Naive thymus-derived CD4-positive, alpha-beta T cell (primary cell): ENCODE results near the gene UQCC3. TPM values are rescaled to one million over a fixed set of nuclear protein-coding genes. Genes with fewer than 3 reads are reported as not detected.
A peak's percentile ranks its signal among the peaks of the same experiment; 100 is the strongest.

Experiments used
- ATAC-seq: fragments of 150-1000 bp; cut with Tn5 transposase; 2 replicates; pipeline ENCODE4 v1.10.0; 2021; ENCODE audit warnings: mild to moderate bottlenecking, moderate library complexity
- CTCF ChIA-PET: fragments of 350-600 bp; sonication (Branson Sonifier 250); formaldehyde crosslinking; loops from one replicate; lab custom pipeline; 2021; ENCODE audit warnings: antibody characterized with exemption; lab: Charles Lee
- POLR2A ChIA-PET: fragments of 350-600 bp; sonication (Branson Sonifier 250); formaldehyde crosslinking; loops from one replicate; lab custom pipeline; 2021; ENCODE audit warnings: antibody characterized with exemption, inconsistent platforms; lab: Charles Lee
- DNase-seq, 9 donors: peaks; one replicate each; pipeline versions ENCODE4 v3.0.0 to v3.0.0-alpha.2; 2020 to 2022; ENCODE audit warnings: mixed read lengths in 1 of 9
- H3K27ac ChIP-seq: one replicate; pipeline ENCODE4 v1.7.0; 2013; ENCODE audit warnings: mild to moderate bottlenecking, low read depth, low read length, moderate library complexity
- H3K27me3 ChIP-seq, 2 donors: one replicate each; pipeline ENCODE4 v1.7.0; 2013; ENCODE audit warnings: low read length in 2 of 2, mild to moderate bottlenecking in 2 of 2, moderate library complexity in 2 of 2; ENCODE audit not compliant: control insufficient read depth in 2 of 2, insufficient read depth in 2 of 2
- H3K36me3 ChIP-seq, 3 experiments: 1 replicate in 2 of 3; 2 replicates in 1 of 3; pipeline ENCODE4 v1.7.0; 2013; ENCODE audit warnings: low read length in 3 of 3, mild to moderate bottlenecking in 3 of 3, moderate library complexity in 1 of 3; ENCODE audit not compliant: insufficient read depth in 3 of 3, control insufficient read depth in 2 of 3
- H3K4me1 ChIP-seq, 2 donors: one replicate each; pipeline ENCODE4 v1.7.0; 2013; ENCODE audit warnings: low read length in 2 of 2, mild to moderate bottlenecking in 2 of 2, moderate library complexity in 1 of 2; ENCODE audit not compliant: control insufficient read depth in 2 of 2, insufficient read depth in 2 of 2
- H3K4me3 ChIP-seq: 2 replicates; pipeline ENCODE4 v1.7.0; 2013; ENCODE audit warnings: mild to moderate bottlenecking, low read length
- H3K9me3 ChIP-seq, 3 experiments: 1 replicate in 2 of 3; 2 replicates in 1 of 3; pipeline ENCODE4 v1.7.0; 2013; ENCODE audit warnings: low read length in 3 of 3; ENCODE audit not compliant: control insufficient read depth in 2 of 3
- H3K27ac Mint-ChIP-seq, 9 donors: one replicate each; pipeline ENCODE4 v1.8.0; 2020 to 2022; ENCODE audit warnings: mixed read lengths in 9 of 9, mild to moderate bottlenecking in 8 of 9, moderate library complexity in 5 of 9, inconsistent platforms in 2 of 9
- H3K27me3 Mint-ChIP-seq, 5 donors: one replicate each; pipeline ENCODE4 v1.8.0; 2021 to 2022; ENCODE audit warnings: mixed read lengths in 5 of 5, mild to moderate bottlenecking in 1 of 5
- H3K36me3 Mint-ChIP-seq, 5 donors: one replicate each; pipeline ENCODE4 v1.8.0; 2020 to 2022; ENCODE audit warnings: mixed read lengths in 5 of 5, mild to moderate bottlenecking in 3 of 5, inconsistent platforms in 1 of 5
- H3K4me1 Mint-ChIP-seq, 7 donors: one replicate each; pipeline ENCODE4 v1.8.0; 2020 to 2022; ENCODE audit warnings: mixed read lengths in 7 of 7, mild to moderate bottlenecking in 3 of 7, inconsistent platforms in 1 of 7
- H3K4me3 Mint-ChIP-seq, 10 donors: one replicate each; pipeline ENCODE4 v1.8.0; 2020 to 2022; ENCODE audit warnings: mild to moderate bottlenecking in 10 of 10, mixed read lengths in 10 of 10, moderate library complexity in 6 of 10, inconsistent platforms in 2 of 10
- H3K9me3 Mint-ChIP-seq, 11 donors: one replicate each; pipeline ENCODE4 v1.8.0; 2020 to 2022; ENCODE audit warnings: mixed read lengths in 11 of 11, mild to moderate bottlenecking in 4 of 11, inconsistent platforms in 1 of 11, moderate library complexity in 1 of 11
- intact Hi-C, 2 donors: fragments of 100-400 bp; cut with micrococcal nuclease; formaldehyde crosslinking; loops; one replicate each; pipeline ENCODE4 v1.15.1; 2023
- polyA plus RNA-seq, 2 donors: library from polyadenylated mRNA; unstranded; fragments of 300-500 nt; fragmentation: Illumina TruSeq; gene quantifications; one replicate each; pipeline ENCODE4 v1.2.3, GENCODE V29; 2021
- total RNA-seq, 6 experiments: library from RNA in 5 of 6; stranded (reverse) in 5 of 6; gene quantifications; 1 replicate in 5 of 6; 2 replicates in 1 of 6; pipeline ENCODE4 v1.2.3 and lab custom pipeline; 2021 to 2026

Gene UQCC3
- total and polyA plus RNA-seq, 7 experiments from 2014 or later = 2.2 to 11.1 (median 7.9) TPM

- Mint-ChIP-seq H3K27me3 (no peaks in the 10 kb centered on the region), H3K4me3 (peak overlapping the region; percentile 51 to 89 (median 78)), H3K36me3 (peaks cover 0 to 16% (median 6%) of the 10 kb centered on the region in 5 donors), H3K4me1 (peaks cover 15 to 35% (median 32%) of the 10 kb centered on the region in 7 donors), H3K9me3 (no peaks in the 10 kb centered on the region), H3K27ac (peak overlapping the region; percentile 73 to 92 (median 84))
- H3K4me3 ChIP-seq = no peak overlapping the region
- CTCF ChIA-PET = interaction anchor here (0.7 to 2.4 kb wide), 13 partner anchors 9 to 173 kb away, joined by 3 to 24 read pairs (median 4); partner anchors contain the start of genes BSCL2, CSKMT, GNG3 and LBHD1
- H3K9me3 ChIP-seq = no peaks in the 10 kb centered on the region
- POLR2A ChIA-PET = interaction anchor here (0.8 to 9.2 kb wide), 18 partner anchors 9 to 201 kb away, joined by 3 to 157 read pairs (median 4); partner anchors contain the start of genes B3GAT3, C11orf98, CSKMT and INTS5
- ATAC-seq (peak; percentile 76), DNase-seq (peak in 7 of 9 donors; percentile 44 to 64 (median 55))
- peaks cover 13 to 15% of the 10 kb centered on the region in 2 donors for H3K4me1 ChIP-seq
- peak overlapping the region; percentile 24 for H3K27ac ChIP-seq
- intact Hi-C loops = loop anchor here (1.0 to 2.0 kb wide), 3 partner anchors 13 to 344 kb away; no protein-coding TSS in a partner anchor
- H3K36me3 ChIP-seq = peaks cover 0 to 24% (median 3%) of the 10 kb centered on the region in 3 experiments
- no peaks in the 10 kb centered on the region for H3K27me3 ChIP-seq
Measured at GRCh38 chr11:62680825-62681240, 9.4 kb downstream of the UQCC3 start.

- Mint-ChIP-seq H3K9me3 (no peaks in the 10 kb centered on the region), H3K27ac (no peak overlapping the region), H3K4me1 (peaks cover 10 to 25% (median 21%) of the 10 kb centered on the region in 7 donors), H3K27me3 (peaks cover 0 to 6% (median 4%) of the 10 kb centered on the region in 5 donors), H3K36me3 (peaks cover 0 to 6% (median 5%) of the 10 kb centered on the region in 5 donors), H3K4me3 (no peak overlapping the region)
- Histone ChIP-seq H3K36me3 (peaks cover 0 to 9% (median 3%) of the 10 kb centered on the region in 3 experiments), H3K27ac (no peak overlapping the region), H3K4me3 (no peak overlapping the region), H3K9me3 (no peaks in the 10 kb centered on the region), H3K27me3 (no peaks in the 10 kb centered on the region), H3K4me1 (peaks cover 9 to 13% of the 10 kb centered on the region in 2 donors)
- CTCF ChIA-PET = no interaction called here
- intact Hi-C loops = no loop called here
- POLR2A ChIA-PET = no interaction called here
- DNase-seq (no peak), ATAC-seq (no peak)
Measured at GRCh38 chr11:62682518-62682917, 11.0 kb downstream of the UQCC3 start.

GRCh38 chr11:62687508-62688396 is 16.3 kb downstream of the UQCC3 start:
- H3K9me3 Mint-ChIP-seq = no peaks in the 10 kb centered on the region
- no peaks in the 10 kb centered on the region for H3K4me1 Mint-ChIP-seq
- no peak overlapping the region for H3K27ac Mint-ChIP-seq
- DNase-seq (no peak), ATAC-seq (no peak)
- H3K9me3 ChIP-seq = no peaks in the 10 kb centered on the region
- no peak overlapping the region for H3K4me3 ChIP-seq
- POLR2A ChIA-PET = interaction anchor here (0.6 to 1.6 kb wide), 10 partner anchors 11 to 97 kb away, joined by 3 to 6 read pairs (median 3); partner anchors contain the start of genes C11orf98, CSKMT, LBHD1 and TUT1
- peaks cover 0 to 20% (median 11%) of the 10 kb centered on the region in 5 donors for H3K36me3 Mint-ChIP-seq
- intact Hi-C loops = no loop called here
- no peaks in the 10 kb centered on the region for H3K27me3 ChIP-seq
- H3K27me3 Mint-ChIP-seq = peaks cover 6 to 13% (median 10%) of the 10 kb centered on the region in 5 donors
- H3K27ac ChIP-seq = no peak overlapping the region
- H3K36me3 ChIP-seq = peaks cover 0 to 30% (median 0%) of the 10 kb centered on the region in 3 experiments
- CTCF ChIA-PET = interaction anchor here (0.7 kb wide), 1 partner anchor 11 kb away, joined by 3 read pairs; no protein-coding TSS in a partner anchor
- no peaks in the 10 kb centered on the region for H3K4me1 ChIP-seq
- no peak overlapping the region for H3K4me3 Mint-ChIP-seq

- no peaks in the 10 kb centered on the region for H3K27me3 ChIP-seq
- intact Hi-C loops = no loop called here
- Mint-ChIP-seq H3K4me3 (no peak overlapping the region), H3K36me3 (peaks cover 0 to 23% (median 14%) of the 10 kb centered on the region in 5 donors), H3K27me3 (peaks cover 6 to 13% (median 10%) of the 10 kb centered on the region in 5 donors), H3K27ac (no peak overlapping the region), H3K4me1 (no peaks in the 10 kb centered on the region), H3K9me3 (no peaks in the 10 kb centered on the region)
- peaks cover 0 to 34% (median 0%) of the 10 kb centered on the region in 3 experiments for H3K36me3 ChIP-seq
- ATAC-seq = no peak
- ChIA-PET CTCF (interaction anchor here (0.7 kb wide), 1 partner anchor 10 kb away, joined by 3 read pairs; no protein-coding TSS in a partner anchor), POLR2A (interaction anchor here (0.6 to 1.5 kb wide), 4 partner anchors 12 to 97 kb away, joined by 3 to 6 read pairs (median 3); partner anchors contain the start of genes C11orf98, CSKMT, LBHD1 and TUT1)
- H3K27ac ChIP-seq = no peak overlapping the region
- no peak overlapping the region for H3K4me3 ChIP-seq
- DNase-seq = no peak
- no peaks in the 10 kb centered on the region for H3K4me1 ChIP-seq
- no peaks in the 10 kb centered on the region for H3K9me3 ChIP-seq
Measured at GRCh38 chr11:62688491-62688890, 17.0 kb downstream of the UQCC3 start.

DNA sequence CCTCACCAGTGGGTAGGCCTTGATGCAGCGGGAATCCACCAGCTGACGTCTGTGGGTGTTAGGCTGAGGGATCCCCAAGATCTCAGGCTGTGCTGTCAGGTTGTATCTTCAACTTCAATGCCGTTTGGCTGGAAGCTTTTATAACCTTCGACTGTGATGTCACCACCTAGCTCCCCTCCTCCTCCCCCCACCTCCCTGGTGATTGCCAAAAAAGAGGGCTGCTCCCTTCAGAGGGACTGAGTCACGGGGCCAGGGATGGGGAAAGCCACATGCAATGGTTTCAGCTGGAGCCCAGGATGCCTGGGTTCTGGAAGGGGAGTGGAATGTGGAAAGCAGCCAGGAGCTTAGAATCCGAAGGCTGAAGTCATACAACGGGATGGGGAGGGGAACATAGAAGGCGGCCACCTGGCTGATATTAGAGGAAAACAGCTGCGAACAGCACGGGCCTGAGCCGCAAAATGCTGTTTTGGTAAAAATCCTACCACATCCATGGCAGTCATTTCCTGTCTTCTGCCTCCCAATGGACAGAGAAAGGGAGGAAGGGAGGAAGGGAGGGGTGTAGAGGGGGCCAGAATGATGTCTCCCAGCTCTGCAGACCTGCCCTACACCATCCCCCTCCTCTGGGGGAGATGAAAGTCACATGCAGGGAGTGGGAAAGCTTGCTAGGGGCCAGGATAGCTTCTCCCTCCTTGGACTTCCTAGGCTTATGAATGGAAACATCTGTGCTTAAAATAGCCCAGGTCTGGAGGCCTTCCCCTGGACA is 18.1 kb downstream of the UQCC3 start, which contains the start of gene LRRN4CL:
Gene LRRN4CL (minus strand): TSS at position 110 of the 763 bp plus-strand sequence. CDS start 1,022 bp downstream, outside the sequence.
- peaks cover 0 to 34% (median 0%) of the 10 kb centered on the region in 3 experiments for H3K36me3 ChIP-seq
- ATAC-seq (no peak), DNase-seq (no peak)
- ChIA-PET POLR2A (interaction anchor here (0.6 to 5.7 kb wide), 10 partner anchors 9 to 357 kb away, joined by 3 to 26 read pairs (median 3); partner anchors contain the start of genes BSCL2, C11orf98, CSKMT and GNG3), CTCF (interaction anchor here (0.7 to 1.9 kb wide), 4 partner anchors 9 to 265 kb away, joined by 3 to 5 read pairs (median 3); no protein-coding TSS in a partner anchor)
- no peak within 1 kb of the TSS for H3K4me3 ChIP-seq
- H3K4me1 ChIP-seq = peaks cover 0 to 3% of the 10 kb centered on the region in 2 donors
- Mint-ChIP-seq H3K27me3 (peaks cover 6 to 13% (median 10%) of the 10 kb centered on the region in 5 donors), H3K36me3 (peaks cover 0 to 23% (median 14%) of the 10 kb centered on the region in 5 donors), H3K4me1 (peaks cover 0 to 3% (median 2%) of the 10 kb centered on the region in 7 donors), H3K27ac (peak within 1 kb of the TSS in 1 of 9 donors; percentile 39), H3K4me3 (no peak within 1 kb of the TSS), H3K9me3 (no peaks in the 10 kb centered on the region)
- no peak within 1 kb of the TSS for H3K27ac ChIP-seq
- H3K27me3 ChIP-seq = no peaks in the 10 kb centered on the region
- intact Hi-C loops = loop anchor here in 1 of 2 donors (5.0 kb wide), 1 partner anchor 307 kb away; no protein-coding TSS in a partner anchor
- no peaks in the 10 kb centered on the region for H3K9me3 ChIP-seq
